Measurements from ENCODE around the gene HOXA3.

DNA sequence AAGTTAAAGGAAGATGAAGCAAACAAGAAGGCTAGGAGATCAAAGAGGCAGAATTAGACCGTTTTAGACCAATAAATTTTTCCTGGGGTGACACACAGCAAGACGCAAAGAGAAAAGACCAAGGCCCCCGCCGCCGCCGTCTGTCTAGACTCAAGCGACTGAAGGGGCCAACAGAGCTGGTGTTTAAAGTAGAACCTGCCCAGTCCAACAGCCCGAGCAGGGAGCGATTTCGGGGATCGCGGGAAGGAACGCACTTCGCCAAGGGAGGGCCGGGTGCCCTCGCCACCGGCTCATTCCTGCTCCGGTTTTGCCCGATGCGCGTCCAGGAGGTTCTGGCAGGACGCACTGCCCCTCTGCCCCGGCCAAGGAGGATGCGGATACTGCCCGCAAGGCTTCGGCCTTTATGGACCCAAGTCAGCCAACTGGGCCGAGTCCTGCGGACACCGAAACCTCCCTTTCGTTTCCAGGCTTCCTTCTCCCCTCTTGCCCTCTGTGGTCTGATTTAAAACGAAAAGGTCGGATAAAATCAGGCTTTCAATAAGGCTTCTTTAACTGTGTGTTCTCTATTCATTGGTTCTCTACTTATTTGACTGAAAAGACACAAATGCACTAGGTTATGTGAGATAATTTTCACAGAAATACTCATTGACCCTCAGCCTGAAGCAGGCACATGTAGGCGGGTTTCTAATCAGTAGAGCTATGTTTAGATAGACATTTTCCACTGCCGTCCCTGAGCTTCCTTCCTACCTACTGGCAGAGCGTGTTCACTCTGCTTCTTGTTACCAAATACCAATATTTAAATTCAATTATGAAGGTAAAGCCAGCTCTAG, 6.3 kb upstream of the HOXA3 start:
- TF ChIP-seq ZFP3 (CRISPR knock-in tag; IDR thresholded peaks at IDR 0.05): no peak
- TF ChIP-seq PATZ1 (CRISPR knock-in tag; IDR thresholded peaks at IDR 0.05; ENCODE audit: borderline replicate concordance): no peak
- TF ChIP-seq ZNF565 (CRISPR knock-in tag; conservative IDR thresholded peaks at IDR 0.05; ENCODE audit: low read depth): no peak
- TF ChIP-seq GLIS3 (CRISPR knock-in tag; IDR thresholded peaks at IDR 0.05): no peak
- TF ChIP-seq, protein P1, sequence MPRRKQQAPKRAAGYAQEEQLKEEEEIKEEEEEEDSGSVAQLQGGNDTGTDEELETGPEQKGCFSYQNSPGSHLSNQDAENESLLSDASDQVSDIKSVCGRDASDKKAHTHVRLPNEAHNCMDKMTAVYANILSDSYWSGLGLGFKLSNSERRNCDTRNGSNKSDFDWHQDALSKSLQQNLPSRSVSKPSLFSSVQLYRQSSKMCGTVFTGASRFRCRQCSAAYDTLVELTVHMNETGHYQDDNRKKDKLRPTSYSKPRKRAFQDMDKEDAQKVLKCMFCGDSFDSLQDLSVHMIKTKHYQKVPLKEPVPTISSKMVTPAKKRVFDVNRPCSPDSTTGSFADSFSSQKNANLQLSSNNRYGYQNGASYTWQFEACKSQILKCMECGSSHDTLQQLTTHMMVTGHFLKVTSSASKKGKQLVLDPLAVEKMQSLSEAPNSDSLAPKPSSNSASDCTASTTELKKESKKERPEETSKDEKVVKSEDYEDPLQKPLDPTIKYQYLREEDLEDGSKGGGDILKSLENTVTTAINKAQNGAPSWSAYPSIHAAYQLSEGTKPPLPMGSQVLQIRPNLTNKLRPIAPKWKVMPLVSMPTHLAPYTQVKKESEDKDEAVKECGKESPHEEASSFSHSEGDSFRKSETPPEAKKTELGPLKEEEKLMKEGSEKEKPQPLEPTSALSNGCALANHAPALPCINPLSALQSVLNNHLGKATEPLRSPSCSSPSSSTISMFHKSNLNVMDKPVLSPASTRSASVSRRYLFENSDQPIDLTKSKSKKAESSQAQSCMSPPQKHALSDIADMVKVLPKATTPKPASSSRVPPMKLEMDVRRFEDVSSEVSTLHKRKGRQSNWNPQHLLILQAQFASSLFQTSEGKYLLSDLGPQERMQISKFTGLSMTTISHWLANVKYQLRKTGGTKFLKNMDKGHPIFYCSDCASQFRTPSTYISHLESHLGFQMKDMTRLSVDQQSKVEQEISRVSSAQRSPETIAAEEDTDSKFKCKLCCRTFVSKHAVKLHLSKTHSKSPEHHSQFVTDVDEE (CRISPR knock-in tag; IDR thresholded peaks at IDR 0.05): no peak
